Tibial nerve (tissue), 3 donors: ENCODE measurements around the gene TRIM9.

Source experiments
- CTCF ChIP-seq, 5 experiments: fragments of 200-600 bp in 3 of 5; fragments of 450-650 bp in 2 of 5; sonication (generic) in 3 of 5; IDR thresholded peaks; one replicate each; pipeline ENCODE4 v1.5.1; 2016 to 2019; ENCODE audit warnings: antibody characterized with exemption in 5 of 5, mild to moderate bottlenecking in 3 of 5, moderate library complexity in 2 of 5
- POLR2A ChIP-seq, 2 donors: fragments of 450-650 bp; IDR thresholded peaks; one replicate each; pipeline ENCODE4 v1.6.1; 2017; ENCODE audit warnings: antibody characterized with exemption in 2 of 2, mild to moderate bottlenecking in 2 of 2, moderate library complexity in 2 of 2

GRCh38 chr14:50970886-50971781, 123.8 kb downstream of the TRIM9 start:
- TF ChIP-seq CTCF (IDR thresholded peaks at IDR 0.05) (no peak), POLR2A (IDR thresholded peaks at IDR 0.05) (no peak)
